Measurements from ENCODE around the gene ARPP21.

Gene ARPP21

DNA sequence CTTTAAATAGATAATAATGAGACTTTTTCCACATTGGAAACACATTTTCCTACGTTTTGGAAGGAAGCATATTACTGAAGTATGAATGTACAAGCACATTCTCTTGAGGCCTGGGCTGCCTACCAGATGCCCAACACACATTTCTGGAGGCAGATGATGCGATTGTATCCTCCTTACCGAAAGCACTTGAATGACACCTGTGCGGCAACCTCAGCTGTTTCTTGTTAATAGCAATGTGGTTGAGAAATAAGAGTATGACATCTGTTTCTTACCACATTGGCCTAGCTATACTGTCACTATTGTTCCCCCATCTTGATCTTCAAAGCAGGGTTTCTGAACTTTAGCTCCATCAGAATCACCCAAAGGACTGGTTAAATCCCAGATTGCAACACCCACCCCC lies 84.8 kb downstream of the ARPP21 start:
- no peak for DNase-seq
- no peak overlapping the region for H3K4me3 ChIP-seq (ENCODE audit: low read depth, low read length)
- no peaks in the 10 kb centered on the region for H3K36me3 ChIP-seq
- TF ChIP-seq, protein P1, sequence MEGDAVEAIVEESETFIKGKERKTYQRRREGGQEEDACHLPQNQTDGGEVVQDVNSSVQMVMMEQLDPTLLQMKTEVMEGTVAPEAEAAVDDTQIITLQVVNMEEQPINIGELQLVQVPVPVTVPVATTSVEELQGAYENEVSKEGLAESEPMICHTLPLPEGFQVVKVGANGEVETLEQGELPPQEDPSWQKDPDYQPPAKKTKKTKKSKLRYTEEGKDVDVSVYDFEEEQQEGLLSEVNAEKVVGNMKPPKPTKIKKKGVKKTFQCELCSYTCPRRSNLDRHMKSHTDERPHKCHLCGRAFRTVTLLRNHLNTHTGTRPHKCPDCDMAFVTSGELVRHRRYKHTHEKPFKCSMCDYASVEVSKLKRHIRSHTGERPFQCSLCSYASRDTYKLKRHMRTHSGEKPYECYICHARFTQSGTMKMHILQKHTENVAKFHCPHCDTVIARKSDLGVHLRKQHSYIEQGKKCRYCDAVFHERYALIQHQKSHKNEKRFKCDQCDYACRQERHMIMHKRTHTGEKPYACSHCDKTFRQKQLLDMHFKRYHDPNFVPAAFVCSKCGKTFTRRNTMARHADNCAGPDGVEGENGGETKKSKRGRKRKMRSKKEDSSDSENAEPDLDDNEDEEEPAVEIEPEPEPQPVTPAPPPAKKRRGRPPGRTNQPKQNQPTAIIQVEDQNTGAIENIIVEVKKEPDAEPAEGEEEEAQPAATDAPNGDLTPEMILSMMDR (IDR thresholded peaks at IDR 0.05; ENCODE audit: low read depth, low read length) = no peak
- H3K4me1 ChIP-seq = no peaks in the 10 kb centered on the region
- no peaks in the 10 kb centered on the region for H3K9me3 ChIP-seq
- H3K27me3 ChIP-seq = no peaks in the 10 kb centered on the region

DNA sequence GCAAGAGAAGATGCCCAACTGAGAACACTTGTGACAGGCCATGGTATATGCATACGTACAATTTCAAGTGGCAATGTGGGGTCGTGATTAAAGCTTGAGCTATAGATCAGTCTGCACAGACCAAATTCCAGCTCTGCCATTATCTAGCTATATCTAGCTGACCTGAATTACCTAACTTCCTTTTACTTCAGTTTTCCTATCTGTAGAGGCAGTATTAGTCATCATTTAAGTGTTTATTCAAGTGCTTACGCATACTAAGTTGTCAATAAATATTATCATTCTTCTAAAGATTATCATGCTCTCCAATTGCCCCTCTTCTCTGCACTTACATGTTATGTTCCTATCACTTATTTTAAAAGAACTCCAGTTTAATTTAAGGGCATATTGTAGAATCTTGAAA lies 87.9 kb downstream of the ARPP21 start:
- H3K4me1 ChIP-seq = no peaks in the 10 kb centered on the region
- no peak for DNase-seq
- H3K36me3 ChIP-seq = no peaks in the 10 kb centered on the region
- TF ChIP-seq, protein P1 (IDR thresholded peaks at IDR 0.05; ENCODE audit: low read depth, low read length) = no peak
- no peaks in the 10 kb centered on the region for H3K9me3 ChIP-seq
- no peak overlapping the region for H3K4me3 ChIP-seq (ENCODE audit: low read depth, low read length)
- no peaks in the 10 kb centered on the region for H3K27me3 ChIP-seq

GRCh38 chr3:35733341-35733740 lies 94.0 kb downstream of the ARPP21 start:
- no peak for DNase-seq
- H3K9me3 ChIP-seq = no peaks in the 10 kb centered on the region
- H3K4me3 ChIP-seq (ENCODE audit: low read depth, low read length) = no peak overlapping the region
- no peaks in the 10 kb centered on the region for H3K36me3 ChIP-seq
- H3K4me1 ChIP-seq = no peaks in the 10 kb centered on the region
- TF ChIP-seq, protein P1 (IDR thresholded peaks at IDR 0.05; ENCODE audit: low read depth, low read length) = no peak
- no peaks in the 10 kb centered on the region for H3K27me3 ChIP-seq

DNA sequence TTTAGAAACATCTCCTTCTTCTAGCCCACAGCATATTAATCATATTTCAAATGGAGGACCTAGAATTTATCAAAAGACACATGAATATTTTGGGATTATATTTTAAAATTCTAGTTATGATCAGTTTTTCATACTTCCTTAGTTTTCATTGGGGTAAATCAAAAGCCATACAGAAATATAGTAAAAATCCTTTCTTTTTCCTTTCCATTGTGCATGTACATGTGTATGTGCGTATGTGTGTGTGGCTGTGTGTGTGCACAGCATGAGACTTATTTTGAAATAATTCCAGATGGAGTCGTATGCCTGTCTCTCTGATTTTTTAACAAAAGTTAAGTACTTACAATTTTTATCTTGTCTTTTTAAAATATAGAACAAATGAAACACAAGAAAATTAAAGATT lies 94.5 kb downstream of the ARPP21 start:
- no peaks in the 10 kb centered on the region for H3K4me1 ChIP-seq
- no peak for DNase-seq
- H3K36me3 ChIP-seq = no peaks in the 10 kb centered on the region
- no peak overlapping the region for H3K4me3 ChIP-seq (ENCODE audit: low read depth, low read length)
- H3K9me3 ChIP-seq = no peaks in the 10 kb centered on the region
- no peaks in the 10 kb centered on the region for H3K27me3 ChIP-seq
- TF ChIP-seq, protein P1 (IDR thresholded peaks at IDR 0.05; ENCODE audit: low read depth, low read length) = no peak

GRCh38 chr3:35737080-35737479 lies 97.8 kb downstream of the ARPP21 start:
- H3K4me3 ChIP-seq (ENCODE audit: low read depth, low read length) = no peak overlapping the region
- no peaks in the 10 kb centered on the region for H3K27me3 ChIP-seq
- no peaks in the 10 kb centered on the region for H3K9me3 ChIP-seq
- no peaks in the 10 kb centered on the region for H3K36me3 ChIP-seq
- TF ChIP-seq, protein P1 (IDR thresholded peaks at IDR 0.05; ENCODE audit: low read depth, low read length) = no peak
- no peak for DNase-seq
- no peaks in the 10 kb centered on the region for H3K4me1 ChIP-seq

DNA sequence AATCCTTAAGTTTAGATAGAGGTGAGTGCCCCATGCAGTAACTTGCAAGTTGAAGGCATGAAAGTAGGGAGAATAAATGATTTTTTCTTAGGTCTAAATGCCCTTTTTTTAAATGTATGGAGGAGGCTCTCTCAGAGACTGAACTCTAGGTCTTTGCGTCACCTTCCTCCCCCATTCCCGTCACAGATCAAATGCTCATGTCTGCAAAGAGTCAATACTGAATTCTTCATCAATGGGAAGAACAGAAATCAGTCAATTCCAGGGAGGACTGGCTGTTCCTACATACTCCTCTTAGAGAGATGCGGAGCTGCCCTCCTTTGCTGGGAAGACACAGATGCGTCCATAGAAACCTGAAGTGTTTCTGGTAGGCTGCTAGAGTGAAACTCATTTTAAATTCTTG lies 98.2 kb downstream of the ARPP21 start:
- H3K9me3 ChIP-seq = no peaks in the 10 kb centered on the region
- DNase-seq = no peak
- H3K27me3 ChIP-seq = no peaks in the 10 kb centered on the region
- no peak overlapping the region for H3K4me3 ChIP-seq (ENCODE audit: low read depth, low read length)
- no peaks in the 10 kb centered on the region for H3K36me3 ChIP-seq
- TF ChIP-seq, protein P1 (IDR thresholded peaks at IDR 0.05; ENCODE audit: low read depth, low read length) = no peak
- no peaks in the 10 kb centered on the region for H3K4me1 ChIP-seq
